HG03280 (cell line): ENCODE measurements around the gene VCPKMT.

Experiments
- ATAC-seq: cut with Tn5 transposase; IDR thresholded peaks from one replicate; pipeline ENCODE4 v1.9.1; 2021; ENCODE audit warnings: mild to moderate bottlenecking, moderate library complexity; ENCODE audit not compliant: unreplicated experiment

The VCPKMT gene

GRCh38 chr14:50068496-50068895 lies 47.9 kb downstream of the VCPKMT start:
- no peak for ATAC-seq

GRCh38 chr14:50067723-50068495 lies 48.5 kb downstream of the VCPKMT start:
- no peak for ATAC-seq

GRCh38 chr14:50065583-50065982 lies 50.8 kb downstream of the VCPKMT start:
- no peak for ATAC-seq

GRCh38 chr14:50064993-50065392 lies 51.4 kb downstream of the VCPKMT start:
- peak; percentile 71 for ATAC-seq

GRCh38 chr14:50063876-50064420 lies 52.4 kb downstream of the VCPKMT start:
- no peak for ATAC-seq

GRCh38 chr14:50062438-50063085 lies 53.8 kb downstream of the VCPKMT start:
- ATAC-seq, result peak; percentile 23

- peak; percentile 45 for ATAC-seq
Measured at GRCh38 chr14:50061664-50062437, 54.5 kb downstream of the VCPKMT start.

- no peak for ATAC-seq
Measured at GRCh38 chr14:50060871-50061663, 55.3 kb downstream of the VCPKMT start.

GRCh38 chr14:50059763-50060616 lies 56.4 kb downstream of the VCPKMT start:
- ATAC-seq, result no peak
